Activated effector memory CD4-positive, alpha-beta T cell treated with Interleukin-2 at 50 U/mL for 16 hours (primary cell): ENCODE results near the gene ASIC5.
"Not testable (repeated sequence)": the region's sequence is repeated elsewhere in the genome, so short reads cannot be mapped to it uniquely, and the experiment has no call there.

Experiments used
- DNase-seq: peaks from one replicate; pipeline ENCODE4 v3.0.0-alpha.2; 2020

The ASIC5 gene, protein sequence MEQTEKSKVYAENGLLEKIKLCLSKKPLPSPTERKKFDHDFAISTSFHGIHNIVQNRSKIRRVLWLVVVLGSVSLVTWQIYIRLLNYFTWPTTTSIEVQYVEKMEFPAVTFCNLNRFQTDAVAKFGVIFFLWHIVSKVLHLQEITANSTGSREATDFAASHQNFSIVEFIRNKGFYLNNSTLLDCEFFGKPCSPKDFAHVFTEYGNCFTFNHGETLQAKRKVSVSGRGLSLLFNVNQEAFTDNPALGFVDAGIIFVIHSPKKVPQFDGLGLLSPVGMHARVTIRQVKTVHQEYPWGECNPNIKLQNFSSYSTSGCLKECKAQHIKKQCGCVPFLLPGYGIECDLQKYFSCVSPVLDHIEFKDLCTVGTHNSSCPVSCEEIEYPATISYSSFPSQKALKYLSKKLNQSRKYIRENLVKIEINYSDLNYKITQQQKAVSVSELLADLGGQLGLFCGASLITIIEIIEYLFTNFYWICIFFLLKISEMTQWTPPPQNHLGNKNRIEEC

GRCh38 chr4:155866177-155866576 is at the start of gene ASIC5:
TSS of gene ASIC5 (minus strand) at chr4:155866277. CDS start at chr4:155866226, 51 bp downstream.
- no peak for DNase-seq

GRCh38 chr4:155914782-155915181 is 48.7 kb upstream of the ASIC5 start:
- DNase-seq, result no peak

DNA sequence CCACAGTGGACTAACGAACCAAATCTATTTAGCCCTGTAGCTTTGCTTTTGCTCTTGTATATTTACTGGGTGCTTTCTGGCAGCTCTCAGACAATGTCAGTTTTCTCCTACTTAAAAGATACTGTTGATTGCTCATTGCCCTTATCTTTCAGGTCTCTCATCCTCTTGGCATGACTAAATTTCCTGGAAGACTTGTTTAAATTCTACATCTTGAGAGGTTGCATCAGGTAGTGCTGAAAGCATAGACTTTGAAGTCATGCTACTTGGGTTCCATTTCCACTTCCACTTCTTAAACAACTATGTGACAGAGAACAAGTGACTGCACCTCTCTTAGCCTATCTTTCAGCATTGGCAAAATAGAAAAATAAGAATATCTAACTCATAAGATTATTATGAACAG is 45.8 kb upstream of the ASIC5 start:
- DNase-seq, result no peak

DNA sequence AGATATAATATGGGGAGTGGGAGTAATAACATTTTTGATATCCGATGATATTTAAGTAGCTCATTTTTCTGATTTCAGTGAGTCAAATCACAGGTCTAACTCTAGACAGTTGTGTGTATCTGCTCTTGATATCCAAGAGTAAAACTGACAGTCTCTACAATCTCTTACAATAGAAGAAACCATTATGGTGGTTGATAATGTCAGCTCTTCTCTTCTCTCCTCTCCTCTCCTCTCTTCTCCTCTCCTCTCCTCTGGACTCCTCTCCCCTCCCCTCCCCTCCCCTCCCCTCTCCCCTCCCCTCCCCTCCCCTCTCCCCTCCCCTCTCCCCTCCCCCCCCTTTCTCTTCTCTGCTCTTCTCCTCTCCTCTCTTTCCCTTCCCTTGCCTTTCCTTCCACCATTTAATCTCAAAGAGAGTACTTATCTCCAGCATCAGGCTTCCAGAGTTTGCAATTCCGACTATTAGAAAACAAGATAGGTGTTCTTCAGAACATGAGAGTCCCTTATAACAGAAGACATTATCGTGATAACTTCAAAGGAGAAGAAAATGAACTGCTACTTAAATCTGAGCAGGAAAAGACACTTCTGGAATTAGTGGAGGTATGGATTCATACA is 43.6 kb upstream of the ASIC5 start:
- no peak for DNase-seq

DNA sequence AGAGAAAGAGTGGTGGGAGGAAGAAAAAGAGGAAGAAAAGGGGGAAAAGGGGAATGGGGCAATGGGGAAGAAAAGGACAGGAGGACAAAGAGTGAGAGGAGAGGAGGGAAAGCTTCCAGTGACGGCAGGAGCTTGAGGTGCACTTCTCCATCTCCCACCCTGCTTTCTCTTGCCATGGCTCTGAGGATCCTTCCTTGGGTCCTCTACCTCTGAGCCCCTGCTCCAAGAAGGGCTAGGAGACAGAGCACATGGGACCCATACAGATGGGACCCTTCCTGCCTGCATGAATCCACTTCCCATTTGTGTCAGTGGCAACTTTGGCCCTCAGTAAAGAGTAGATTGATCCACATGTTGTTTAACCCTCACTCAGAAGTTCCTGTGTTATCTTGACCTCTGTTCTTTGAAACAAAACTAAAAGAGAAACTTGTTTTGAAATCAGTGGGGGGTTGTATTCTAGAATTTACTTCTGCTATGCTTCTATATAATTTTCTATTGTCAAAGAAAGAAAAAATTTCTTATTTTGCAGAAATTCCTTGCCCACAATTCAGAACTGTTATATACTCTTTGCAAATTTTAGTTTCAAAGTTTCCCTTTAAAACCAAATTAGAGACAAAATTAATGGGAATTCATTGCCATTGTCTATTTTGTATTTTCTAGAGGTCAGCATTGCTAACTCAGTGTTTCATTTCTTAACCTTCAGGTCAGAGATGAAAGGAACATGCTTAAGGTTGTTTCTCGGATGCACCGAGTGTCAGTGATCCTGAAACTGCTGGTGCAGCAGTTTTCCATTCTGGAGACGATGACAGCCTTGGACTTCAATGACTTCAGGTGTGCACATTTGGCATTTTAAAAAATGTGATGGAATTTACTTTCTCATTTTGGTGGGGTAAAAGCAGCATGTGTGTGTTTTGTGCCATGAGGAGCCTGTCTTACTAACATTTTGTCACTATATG is 42.4 kb upstream of the ASIC5 start:
- no peak for DNase-seq

DNA sequence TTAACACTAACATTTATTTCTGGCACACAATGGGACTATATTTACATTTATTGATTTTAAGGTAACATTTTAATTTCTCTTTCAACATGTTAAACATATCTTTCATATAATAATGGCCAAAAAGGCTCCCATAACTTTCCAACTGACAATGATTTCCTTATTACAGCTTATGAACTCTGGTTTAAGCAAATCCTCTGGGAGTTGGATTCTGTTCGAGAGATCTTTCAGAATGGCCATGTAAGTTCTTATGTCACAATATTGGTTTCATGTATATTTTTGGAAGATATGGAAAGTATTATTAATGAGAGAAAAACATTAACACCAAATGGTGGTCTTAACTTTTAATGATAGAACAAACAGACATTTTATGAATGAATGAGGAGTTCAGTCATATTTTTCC is 41.5 kb upstream of the ASIC5 start:
- DNase-seq, result no peak

DNA sequence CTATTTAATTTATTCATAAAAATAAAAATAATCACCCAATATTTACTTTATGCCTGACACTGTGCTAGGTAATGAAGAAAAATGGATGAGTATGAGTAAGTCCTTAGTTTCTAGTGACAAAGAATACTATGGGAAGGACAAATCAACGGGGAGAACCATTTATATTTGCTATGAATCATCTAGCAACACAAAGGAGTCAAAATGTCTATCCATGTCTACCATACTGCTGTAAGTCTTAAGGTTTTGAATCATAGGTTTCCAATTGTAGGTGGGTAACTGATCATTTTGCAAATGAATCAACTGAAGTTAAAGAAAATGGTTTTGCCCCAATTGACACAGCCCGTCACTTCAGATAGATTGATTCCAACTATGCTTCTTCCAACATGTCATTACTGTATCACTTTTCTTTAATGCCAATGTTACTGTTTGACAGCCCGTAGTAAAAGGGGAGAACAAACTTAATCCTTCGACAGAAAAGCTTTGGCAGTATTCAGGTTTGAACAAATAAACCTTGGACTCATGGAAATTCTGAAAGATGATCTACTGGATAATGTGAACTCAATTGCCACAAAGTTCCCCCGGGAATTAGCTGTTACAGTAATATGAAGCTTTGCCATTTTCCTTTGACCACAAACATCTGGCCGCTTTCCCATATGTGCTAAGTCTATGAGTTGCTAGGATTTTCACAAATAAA is 40.6 kb upstream of the ASIC5 start:
- no peak for DNase-seq

DNA sequence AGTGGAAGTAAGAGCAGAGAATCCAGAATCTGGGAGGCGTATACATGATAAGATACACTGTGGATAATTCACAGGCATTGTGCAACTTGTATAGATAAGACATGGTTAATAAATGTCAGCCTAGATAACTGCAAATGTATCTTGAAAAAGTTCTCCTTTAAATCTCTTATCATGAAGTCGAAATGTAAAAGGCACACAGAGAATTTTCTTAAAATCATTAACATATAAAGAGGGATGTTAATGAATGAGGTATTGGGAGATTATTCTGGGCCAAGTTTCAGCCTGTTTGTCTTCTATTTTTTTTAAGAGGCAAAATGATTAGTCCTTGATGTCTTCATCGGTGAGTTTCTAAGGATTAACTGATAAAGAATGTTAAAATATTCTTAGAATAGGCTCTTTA is 38.3 kb upstream of the ASIC5 start:
- no peak for DNase-seq

DNA sequence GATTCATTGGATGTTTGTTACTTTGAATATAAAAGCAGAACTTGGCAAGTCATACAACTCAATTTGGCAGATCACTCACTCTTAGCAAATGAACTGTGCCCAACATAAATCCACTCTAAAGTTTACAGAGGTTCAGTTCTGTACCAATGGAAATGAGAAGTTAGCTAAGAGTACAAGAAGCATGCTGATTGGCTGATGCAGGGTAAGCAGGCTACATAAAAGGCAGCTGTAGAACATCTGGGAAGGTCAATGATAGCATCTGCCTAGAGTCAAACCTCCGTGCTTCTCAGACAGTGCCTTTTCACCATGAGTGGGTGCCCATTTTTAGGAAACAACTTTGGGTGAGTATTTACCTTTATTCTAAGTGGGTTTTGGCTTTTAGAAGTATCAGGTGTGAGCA is 37.4 kb upstream of the ASIC5 start, which contains the start of gene TDO2:
TDO2 (plus strand) TSS at position 244 of the 400 bp plus-strand sequence; CDS start at position 307, 63 bp downstream.
- no peak for DNase-seq

GRCh38 chr4:155901013-155901412 is 34.9 kb upstream of the ASIC5 start:
- DNase-seq, result no peak

- DNase-seq, result no peak
These were observed 34.3 kb upstream of the ASIC5 start for GRCh38 chr4:155900381-155900780.

- DNase-seq, result no peak
These were observed 33.8 kb upstream of the ASIC5 start for GRCh38 chr4:155899891-155900290.

- DNase-seq, result not testable (repeated sequence)
These were observed 32.3 kb upstream of the ASIC5 start for GRCh38 chr4:155898371-155898770.

DNA sequence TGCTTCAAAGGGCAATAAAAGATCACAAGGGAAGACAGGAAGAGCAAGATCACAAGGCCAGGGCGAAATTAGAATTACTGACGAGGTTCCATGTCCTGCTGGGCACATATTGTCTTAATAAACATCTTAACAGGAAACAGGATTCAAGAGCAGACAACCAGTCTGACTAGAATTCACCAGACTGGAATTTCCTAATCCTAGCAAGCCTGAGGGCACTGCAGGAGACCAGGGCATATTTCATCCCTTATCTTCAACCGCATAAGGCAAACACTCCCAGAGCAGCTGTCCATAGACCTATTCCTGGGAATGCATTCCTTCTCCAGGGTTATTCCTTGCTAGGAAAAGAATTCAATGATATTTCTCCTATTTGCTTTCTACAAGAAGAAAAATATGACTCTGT is 25.0 kb upstream of the ASIC5 start:
- DNase-seq, result no peak

- DNase-seq, result no peak
These were observed 23.9 kb upstream of the ASIC5 start for GRCh38 chr4:155889946-155890345.

DNA sequence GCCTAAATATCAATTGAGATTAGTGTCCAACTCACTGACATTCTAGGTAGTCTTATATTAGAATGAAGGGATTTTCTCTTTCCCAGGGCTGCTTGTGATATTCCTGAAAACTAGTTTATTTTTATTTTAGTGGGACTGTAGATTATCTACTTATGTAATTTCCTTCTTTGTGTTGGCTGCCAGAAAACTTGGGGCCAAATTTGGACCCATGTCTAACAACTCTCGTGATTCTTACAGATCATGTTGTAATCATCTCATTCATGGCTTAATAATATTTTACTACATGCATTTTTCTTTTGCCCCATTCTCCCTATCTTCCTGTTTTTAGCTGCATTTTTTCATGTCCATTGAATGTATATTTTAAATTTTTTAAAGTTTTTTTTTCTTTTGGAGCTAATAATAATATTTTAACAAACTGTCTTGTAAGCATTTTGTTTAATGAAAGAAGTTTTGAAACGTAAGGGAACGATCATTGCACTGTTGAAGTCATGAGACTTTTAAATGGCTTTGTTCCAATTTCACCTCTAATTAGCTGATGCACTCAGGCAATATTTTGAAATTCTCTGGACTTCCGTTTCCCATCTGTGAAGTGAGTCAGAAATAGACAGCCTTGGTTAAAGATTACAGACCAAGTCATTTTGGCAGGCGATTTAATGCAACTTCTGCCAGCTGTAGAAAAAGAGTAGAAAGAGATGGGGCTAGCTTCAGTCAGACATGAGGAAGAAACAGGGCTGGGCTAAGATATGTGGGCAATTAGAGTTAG is 23.1 kb upstream of the ASIC5 start:
- no peak for DNase-seq

DNA sequence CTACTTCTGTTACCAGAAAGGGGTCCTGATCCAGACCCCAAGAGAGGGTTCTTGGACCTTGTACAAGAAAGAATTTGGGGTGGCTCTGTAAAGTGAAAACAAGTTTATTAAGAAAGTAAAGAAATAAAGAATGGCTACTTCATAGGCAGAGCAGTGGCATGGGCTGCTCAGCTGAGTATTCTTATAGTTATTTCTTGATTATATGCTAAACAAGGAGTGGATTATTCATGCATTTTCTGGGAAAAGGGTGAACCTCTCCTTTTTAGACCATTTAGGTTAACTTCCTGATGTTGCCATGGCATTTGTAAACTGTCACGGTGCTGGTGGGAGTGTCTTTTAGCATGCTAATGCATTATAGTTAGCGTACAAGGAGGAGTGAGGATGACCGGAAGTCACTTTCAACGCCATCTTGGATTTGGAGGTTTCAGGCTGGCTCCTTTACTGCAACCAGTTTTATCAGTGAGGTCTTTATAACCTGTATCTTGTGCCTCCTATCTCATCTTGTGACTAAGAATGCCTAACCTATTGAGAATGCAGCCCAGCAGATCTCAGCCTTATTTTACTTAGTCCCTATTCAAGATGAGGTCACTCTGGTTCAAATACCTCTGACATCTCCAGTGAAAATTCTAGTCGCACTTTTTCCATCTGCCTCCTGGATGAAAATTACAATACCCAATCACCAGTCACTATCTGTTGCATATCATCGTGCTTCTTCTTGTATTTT is 21.9 kb upstream of the ASIC5 start:
- DNase-seq, result no peak

- DNase-seq, result no peak
These were observed 21.0 kb upstream of the ASIC5 start for GRCh38 chr4:155887045-155887444.

DNA sequence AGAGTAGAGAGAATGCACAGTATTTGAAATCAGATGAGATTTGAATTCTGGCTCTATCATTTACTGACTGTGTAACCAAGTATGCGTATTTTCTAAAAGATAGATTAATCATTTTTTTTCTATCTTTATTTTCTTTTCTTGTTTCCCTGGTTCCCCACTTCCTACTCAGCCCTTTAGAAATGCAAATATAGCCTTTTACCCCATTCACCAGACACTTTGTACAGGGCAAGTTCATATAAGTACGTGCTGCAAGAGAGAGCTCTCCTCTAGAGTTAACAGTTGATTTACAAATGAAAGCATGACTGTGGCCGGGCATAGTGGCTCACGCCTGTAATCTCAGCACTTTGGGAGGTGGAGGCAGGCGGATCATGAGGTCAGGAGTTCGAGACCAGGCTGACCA is 19.6 kb upstream of the ASIC5 start:
- DNase-seq, result no peak

DNA sequence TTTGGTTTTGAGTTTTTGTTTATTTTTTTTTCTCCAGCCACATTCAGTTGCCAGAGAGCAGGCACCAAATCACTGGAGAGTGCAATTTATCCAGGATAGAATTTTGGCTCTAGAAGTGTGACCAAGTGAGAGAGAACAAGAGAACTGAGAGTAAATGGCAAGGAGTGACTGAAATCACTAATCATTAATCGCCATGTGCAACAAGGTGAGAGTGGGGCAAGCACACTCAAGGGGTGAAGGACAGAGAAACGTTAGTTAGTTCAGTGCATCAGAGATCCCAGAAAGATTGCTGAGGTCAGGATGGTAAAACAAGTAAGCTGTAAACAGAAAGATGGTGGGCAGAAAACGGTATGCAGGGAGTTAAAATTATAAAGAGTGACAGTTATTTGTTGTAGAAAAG is 17.8 kb upstream of the ASIC5 start:
- DNase-seq, result no peak

GRCh38 chr4:155881555-155881954 is 15.5 kb upstream of the ASIC5 start:
- DNase-seq, result no peak
